B cell (primary cell): Measurements from ENCODE around the gene SGSM1.

Source experiments
- CTCF ChIP-seq: fragments of 200-600 bp; IDR thresholded peaks from one replicate; pipeline ENCODE4 v1.8.0; 2022; ENCODE audit warnings: antibody characterized with exemption, mild to moderate bottlenecking
- EZH2 ChIP-seq: IDR thresholded peaks from 2 replicates; pipeline ENCODE4 v1.6.1; 2012; ENCODE audit warnings: borderline replicate concordance, low read depth, mild to moderate bottlenecking, moderate library complexity, low read length; ENCODE audit not compliant: insufficient read depth, poor library complexity, severe bottlenecking

DNA sequence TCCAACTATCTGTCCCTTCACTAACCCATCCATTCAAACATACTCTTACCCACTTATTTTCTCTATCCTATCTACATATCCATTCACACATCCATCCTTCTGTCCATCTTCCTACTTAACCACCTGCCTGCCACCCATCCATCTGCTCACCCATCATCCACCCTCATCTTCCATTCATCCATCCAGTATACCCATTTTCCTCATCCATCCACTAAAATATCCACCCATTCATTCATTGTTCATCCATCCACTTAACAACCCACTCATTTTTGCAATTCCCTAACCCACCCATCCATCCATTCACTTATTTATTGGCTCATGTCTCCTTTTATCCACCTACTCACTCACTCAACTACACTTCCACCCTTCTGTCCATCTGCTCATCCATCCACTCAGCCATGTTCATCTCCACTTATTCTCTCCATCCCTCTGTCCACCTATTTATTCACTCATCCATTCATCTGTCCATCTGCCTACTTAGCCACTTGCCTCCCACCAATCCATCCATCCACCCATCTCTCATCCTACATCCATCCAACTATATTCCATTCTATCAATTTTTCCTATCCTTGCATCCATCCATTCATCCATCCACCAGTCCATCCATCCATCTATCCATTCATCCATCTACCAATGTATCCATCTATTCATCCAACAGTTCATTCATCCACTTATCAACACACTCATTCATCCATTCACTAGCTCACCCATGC is 129.9 kb downstream of the SGSM1 start:
- TF ChIP-seq CTCF, result no peak
- no peak for TF ChIP-seq EZH2
